Measurements from ENCODE around the gene CASP2. TPM values are rescaled to one million over a fixed set of nuclear protein-coding genes. Genes with fewer than 3 reads are reported as not detected.

Gene CASP2
- total and polyA plus RNA-seq, 10 of the 15 experiments (the other 5 are each of a cell fraction or from before 2014, with no cell fraction given) = 12.1 to 60.4 (median 26.2) TPM

DNA sequence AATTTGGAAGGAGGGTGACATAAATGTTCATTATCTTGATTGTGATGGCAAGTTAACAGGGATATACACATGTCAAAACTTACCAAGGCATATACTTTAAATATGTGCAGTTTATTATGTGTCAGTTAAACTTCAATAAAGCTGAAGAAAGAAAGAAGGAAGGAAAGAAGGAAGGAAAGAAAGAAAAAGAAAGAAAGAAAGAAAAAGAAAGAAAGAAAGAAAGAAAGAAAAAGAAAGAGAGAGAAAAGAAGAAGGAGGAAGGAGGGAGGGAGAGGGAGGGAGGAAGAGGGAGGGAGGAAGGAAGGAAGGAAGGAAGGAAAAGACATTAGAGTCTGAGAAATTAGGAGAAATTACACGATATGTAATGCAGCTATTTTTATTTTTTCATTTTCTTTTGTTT, 40.8 kb upstream of the CASP2 start (continued):
- TF ChIP-seq, protein P1, sequence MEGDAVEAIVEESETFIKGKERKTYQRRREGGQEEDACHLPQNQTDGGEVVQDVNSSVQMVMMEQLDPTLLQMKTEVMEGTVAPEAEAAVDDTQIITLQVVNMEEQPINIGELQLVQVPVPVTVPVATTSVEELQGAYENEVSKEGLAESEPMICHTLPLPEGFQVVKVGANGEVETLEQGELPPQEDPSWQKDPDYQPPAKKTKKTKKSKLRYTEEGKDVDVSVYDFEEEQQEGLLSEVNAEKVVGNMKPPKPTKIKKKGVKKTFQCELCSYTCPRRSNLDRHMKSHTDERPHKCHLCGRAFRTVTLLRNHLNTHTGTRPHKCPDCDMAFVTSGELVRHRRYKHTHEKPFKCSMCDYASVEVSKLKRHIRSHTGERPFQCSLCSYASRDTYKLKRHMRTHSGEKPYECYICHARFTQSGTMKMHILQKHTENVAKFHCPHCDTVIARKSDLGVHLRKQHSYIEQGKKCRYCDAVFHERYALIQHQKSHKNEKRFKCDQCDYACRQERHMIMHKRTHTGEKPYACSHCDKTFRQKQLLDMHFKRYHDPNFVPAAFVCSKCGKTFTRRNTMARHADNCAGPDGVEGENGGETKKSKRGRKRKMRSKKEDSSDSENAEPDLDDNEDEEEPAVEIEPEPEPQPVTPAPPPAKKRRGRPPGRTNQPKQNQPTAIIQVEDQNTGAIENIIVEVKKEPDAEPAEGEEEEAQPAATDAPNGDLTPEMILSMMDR (IDR thresholded peaks at IDR 0.05 in 2 of 3, conservative IDR thresholded peaks at IDR 0.05 in 1 of 3; ENCODE audit: control insufficient read depth in 2 of 3, extremely low read depth in 1 of 3, insufficient read depth in 1 of 3, low read depth in 3 of 3, low read length in 3 of 3) = no peak
- TF ChIP-seq CREM (IDR thresholded peaks at IDR 0.05; ENCODE audit: low read depth) (no peak), CBX3 (IDR thresholded peaks at IDR 0.05; ENCODE audit: borderline replicate concordance, low read depth) (no peak), CREB1 (IDR thresholded peaks at IDR 0.05; ENCODE audit: low read depth) (no peak), WRNIP1 (IDR thresholded peaks at IDR 0.05; ENCODE audit: borderline replicate concordance, low read depth, low read length) (no peak)
- TF ChIP-seq, protein P2, sequence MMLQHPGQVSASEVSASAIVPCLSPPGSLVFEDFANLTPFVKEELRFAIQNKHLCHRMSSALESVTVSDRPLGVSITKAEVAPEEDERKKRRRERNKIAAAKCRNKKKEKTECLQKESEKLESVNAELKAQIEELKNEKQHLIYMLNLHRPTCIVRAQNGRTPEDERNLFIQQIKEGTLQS (IDR thresholded peaks at IDR 0.05; ENCODE audit: borderline replicate concordance, extremely low read depth, low read depth, low read length) = no peak

DNA sequence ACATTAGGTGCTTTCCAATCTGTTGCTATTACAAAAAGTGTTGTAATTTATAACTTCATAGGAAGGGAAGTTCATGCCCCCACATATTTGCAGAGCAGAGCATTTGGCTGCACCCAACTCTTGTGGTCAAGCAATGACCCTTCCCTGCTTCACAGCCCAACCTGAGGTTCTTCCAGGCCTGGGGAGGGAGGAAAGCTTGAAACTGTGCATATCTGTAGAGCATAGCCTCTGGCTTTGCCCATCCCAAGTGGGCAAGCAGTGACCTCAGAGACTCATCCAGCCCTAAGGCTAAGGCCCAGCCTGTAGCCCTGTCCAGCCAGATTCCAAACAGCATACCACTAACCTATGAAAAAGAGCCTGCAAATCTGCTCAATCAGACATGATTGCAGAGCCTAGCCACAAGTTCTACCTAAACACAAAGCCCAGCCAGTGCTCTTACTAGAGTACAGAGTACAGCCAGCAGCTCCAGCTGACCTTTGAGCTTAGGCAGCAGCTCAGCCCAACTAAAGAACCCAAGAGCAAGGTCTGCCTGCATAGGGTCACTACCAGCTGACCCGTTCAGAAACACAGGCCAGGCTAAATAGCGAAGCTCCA, 39.3 kb upstream of the CASP2 start:
- no peak overlapping the region for H3K9ac ChIP-seq (ENCODE audit: control insufficient read depth, insufficient read depth, low read length)
- CTCF ChIA-PET = interaction anchor here (1.3 to 9.4 kb wide), 6 partner anchors 9 to 167 kb away, joined by 3 to 66 read pairs (median 6); partner anchors contain the start of gene GSTK1
- no peaks in the 10 kb centered on the region for H3K79me2 ChIP-seq (ENCODE audit: control insufficient read depth, insufficient read depth, low read length)
- no peaks in the 10 kb centered on the region; the same call in 2 of the 3 replicates for H3K9me3 ChIP-seq (replicated peaks; ENCODE audit: control insufficient read depth, insufficient read depth, low read length)
- H3K27ac ChIP-seq (ENCODE audit: control insufficient read depth, insufficient read depth) = no peak overlapping the region
- no TSS peak for BruUV-seq (replicated peaks)
- no peaks in the 10 kb centered on the region for H4K20me1 ChIP-seq (ENCODE audit: control insufficient read depth, insufficient read depth)
- FAIRE-seq (no peak), ATAC-seq (no peak), DNase-seq (ENCODE audit: low read depth, low spot score) (no peak)
- no peaks in the 10 kb centered on the region for H3K27me3 ChIP-seq (replicated peaks in 1 of 2; ENCODE audit: control insufficient read depth in 2 of 2, insufficient read depth in 2 of 2, low read length in 1 of 2)
- no peak overlapping the region for H2AFZ ChIP-seq (ENCODE audit: control insufficient read depth, low read depth, low read length)
- no peak overlapping the region for H3K4me2 ChIP-seq (ENCODE audit: control insufficient read depth, insufficient read depth)
- in situ Hi-C loops (cut with MboI) (no loop called here), intact Hi-C loops (cut with micrococcal nuclease; ENCODE audit: unreplicated experiment) (loop anchor here (10.0 kb wide), 1 partner anchor 876 kb away; the partner anchor contains the start of gene OR2A14)
- POLR2A ChIA-PET = no interaction called here
- no peaks in the 10 kb centered on the region for H3K4me1 ChIP-seq (ENCODE audit: control insufficient read depth, insufficient read depth, low read length)
- WGBS (ENCODE audit: insufficient coverage, insufficient replicate concordance, low lambda C conversion rate, missing lambda C conversion rate) = 25% methylated on average over 2 of the region's 2 CpGs
- SMC1A ChIA-PET (ENCODE audit: uncharacterized antibody, unreplicated experiment) = interaction anchor here (1.0 to 2.7 kb wide), 5 partner anchors 8 to 88 kb away, joined by 3 to 16 read pairs (median 5); no protein-coding TSS in a partner anchor
- H3K36me3 ChIP-seq (ENCODE audit: control insufficient read depth in 2 of 2, insufficient read depth in 2 of 2, low read length in 1 of 2) = no peaks in the 10 kb centered on the region
- RAD21 ChIA-PET (ENCODE audit: unreplicated experiment) = no interaction called here
- H3K4me3 ChIP-seq = no peak overlapping the region
- TF ChIP-seq, protein P3, sequence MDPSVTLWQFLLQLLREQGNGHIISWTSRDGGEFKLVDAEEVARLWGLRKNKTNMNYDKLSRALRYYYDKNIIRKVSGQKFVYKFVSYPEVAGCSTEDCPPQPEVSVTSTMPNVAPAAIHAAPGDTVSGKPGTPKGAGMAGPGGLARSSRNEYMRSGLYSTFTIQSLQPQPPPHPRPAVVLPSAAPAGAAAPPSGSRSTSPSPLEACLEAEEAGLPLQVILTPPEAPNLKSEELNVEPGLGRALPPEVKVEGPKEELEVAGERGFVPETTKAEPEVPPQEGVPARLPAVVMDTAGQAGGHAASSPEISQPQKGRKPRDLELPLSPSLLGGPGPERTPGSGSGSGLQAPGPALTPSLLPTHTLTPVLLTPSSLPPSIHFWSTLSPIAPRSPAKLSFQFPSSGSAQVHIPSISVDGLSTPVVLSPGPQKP (IDR thresholded peaks at IDR 0.05; ENCODE audit: low read depth, low read length) = no peak
